ENCODE results near the gene ELAC2.

The ELAC2 gene

GRCh38 chr17:12973496-12974004 is 44.3 kb downstream of the ELAC2 start:
- DNase-seq = no peak
- Mint-ChIP-seq H3K4me1 (no peaks in the 10 kb centered on the region), H3K4me3 (no peak overlapping the region), H3K27me3 (peaks cover 32% of the 10 kb centered on the region), H3K27ac (no peak overlapping the region), H3K36me3 (no peaks in the 10 kb centered on the region), H3K9me3 (no peaks in the 10 kb centered on the region)
- CTCF ChIA-PET = no interaction called here

- H3K27ac Mint-ChIP-seq = no peak overlapping the region
- H3K27me3 Mint-ChIP-seq = peaks cover 3% of the 10 kb centered on the region
- no peak for DNase-seq
- H3K9me3 Mint-ChIP-seq = no peaks in the 10 kb centered on the region
- no peaks in the 10 kb centered on the region for H3K36me3 Mint-ChIP-seq
- H3K4me1 Mint-ChIP-seq = no peaks in the 10 kb centered on the region
- CTCF ChIA-PET = no interaction called here
- no peak overlapping the region for H3K4me3 Mint-ChIP-seq
Observed at GRCh38 chr17:12967962-12968361, 49.9 kb downstream of the ELAC2 start.

GRCh38 chr17:12966413-12966812 is 51.4 kb downstream of the ELAC2 start:
- Mint-ChIP-seq H3K4me3 (no peak overlapping the region), H3K36me3 (no peaks in the 10 kb centered on the region), H3K9me3 (no peaks in the 10 kb centered on the region), H3K27me3 (peaks cover 3% of the 10 kb centered on the region), H3K27ac (no peak overlapping the region), H3K4me1 (no peaks in the 10 kb centered on the region)
- no peak for DNase-seq
- CTCF ChIA-PET = no interaction called here

GRCh38 chr17:12965988-12966387 is 51.8 kb downstream of the ELAC2 start:
- no peaks in the 10 kb centered on the region for H3K36me3 Mint-ChIP-seq
- H3K9me3 Mint-ChIP-seq = no peaks in the 10 kb centered on the region
- no peak for DNase-seq
- no peaks in the 10 kb centered on the region for H3K4me1 Mint-ChIP-seq
- H3K27ac Mint-ChIP-seq = no peak overlapping the region
- H3K4me3 Mint-ChIP-seq = no peak overlapping the region
- H3K27me3 Mint-ChIP-seq = peaks cover 3% of the 10 kb centered on the region
- CTCF ChIA-PET = no interaction called here

GRCh38 chr17:12964840-12965239 is 53.0 kb downstream of the ELAC2 start:
- Mint-ChIP-seq H3K27me3 (no peaks in the 10 kb centered on the region), H3K4me3 (no peak overlapping the region), H3K9me3 (no peaks in the 10 kb centered on the region), H3K27ac (no peak overlapping the region), H3K4me1 (no peaks in the 10 kb centered on the region), H3K36me3 (no peaks in the 10 kb centered on the region)
- DNase-seq = no peak
- CTCF ChIA-PET = interaction anchor here (0.6 kb wide), 1 partner anchor 207 kb away, joined by 3 read pairs; no protein-coding TSS in a partner anchor

GRCh38 chr17:12964162-12964561 is 53.7 kb downstream of the ELAC2 start:
- CTCF ChIA-PET = interaction anchor here (0.6 kb wide), 1 partner anchor 206 kb away, joined by 3 read pairs; no protein-coding TSS in a partner anchor
- H3K27ac Mint-ChIP-seq = no peak overlapping the region
- no peak overlapping the region for H3K4me3 Mint-ChIP-seq
- no peaks in the 10 kb centered on the region for H3K4me1 Mint-ChIP-seq
- H3K36me3 Mint-ChIP-seq = no peaks in the 10 kb centered on the region
- H3K9me3 Mint-ChIP-seq = no peaks in the 10 kb centered on the region
- DNase-seq = no peak
- H3K27me3 Mint-ChIP-seq = no peaks in the 10 kb centered on the region

- Mint-ChIP-seq H3K4me1 (no peaks in the 10 kb centered on the region), H3K4me3 (no peak overlapping the region), H3K9me3 (no peaks in the 10 kb centered on the region), H3K36me3 (no peaks in the 10 kb centered on the region), H3K27ac (no peak overlapping the region), H3K27me3 (no peaks in the 10 kb centered on the region)
- CTCF ChIA-PET = no interaction called here
- DNase-seq = no peak
Observed at GRCh38 chr17:12963505-12963904, 54.3 kb downstream of the ELAC2 start.

GRCh38 chr17:12961655-12962054 is 56.2 kb downstream of the ELAC2 start:
- no peaks in the 10 kb centered on the region for H3K36me3 Mint-ChIP-seq
- DNase-seq = no peak
- no peak overlapping the region for H3K27ac Mint-ChIP-seq
- CTCF ChIA-PET = no interaction called here
- H3K9me3 Mint-ChIP-seq = peaks cover 3% of the 10 kb centered on the region
- no peak overlapping the region for H3K4me3 Mint-ChIP-seq
- H3K27me3 Mint-ChIP-seq = no peaks in the 10 kb centered on the region
- no peaks in the 10 kb centered on the region for H3K4me1 Mint-ChIP-seq

- CTCF ChIA-PET = no interaction called here
Observed at GRCh38 chr17:12959441-12959840, 58.4 kb downstream of the ELAC2 start.

GRCh38 chr17:12958786-12959185 is 59.0 kb downstream of the ELAC2 start:
- no peak overlapping the region for H3K27ac Mint-ChIP-seq
- no peaks in the 10 kb centered on the region for H3K27me3 Mint-ChIP-seq
- peaks cover 3% of the 10 kb centered on the region for H3K9me3 Mint-ChIP-seq
- H3K4me3 Mint-ChIP-seq = no peak overlapping the region
- DNase-seq = no peak
- H3K36me3 Mint-ChIP-seq = no peaks in the 10 kb centered on the region
- CTCF ChIA-PET = no interaction called here
- no peaks in the 10 kb centered on the region for H3K4me1 Mint-ChIP-seq

More at GRCh38 chr17:12959441-12959840, 58.4 kb downstream of the ELAC2 start:
- Mint-ChIP-seq H3K9me3 (peaks cover 3% of the 10 kb centered on the region), H3K27ac (no peak overlapping the region), H3K4me1 (no peaks in the 10 kb centered on the region), H3K27me3 (no peaks in the 10 kb centered on the region), H3K36me3 (no peaks in the 10 kb centered on the region), H3K4me3 (no peak overlapping the region)
- DNase-seq = no peak

GRCh38 chr17:12955521-12955920 is 62.3 kb downstream of the ELAC2 start:
- CTCF ChIA-PET = no interaction called here
- no peak for DNase-seq
- no peak overlapping the region for H3K4me3 Mint-ChIP-seq
- H3K36me3 Mint-ChIP-seq = no peaks in the 10 kb centered on the region
- peaks cover 5% of the 10 kb centered on the region for H3K9me3 Mint-ChIP-seq
- H3K27ac Mint-ChIP-seq = no peak overlapping the region
- H3K27me3 Mint-ChIP-seq = no peaks in the 10 kb centered on the region
- H3K4me1 Mint-ChIP-seq = no peaks in the 10 kb centered on the region

- CTCF ChIA-PET = interaction anchor here (0.9 kb wide), 1 partner anchor 16 kb away, joined by 3 read pairs; no protein-coding TSS in a partner anchor
- H3K9me3 Mint-ChIP-seq = peaks cover 5% of the 10 kb centered on the region
- no peak for DNase-seq
- H3K36me3 Mint-ChIP-seq = no peaks in the 10 kb centered on the region
- H3K27ac Mint-ChIP-seq = no peak overlapping the region
- no peaks in the 10 kb centered on the region for H3K27me3 Mint-ChIP-seq
- H3K4me1 Mint-ChIP-seq = no peaks in the 10 kb centered on the region
- H3K4me3 Mint-ChIP-seq = no peak overlapping the region
Observed at GRCh38 chr17:12953156-12953555, 64.7 kb downstream of the ELAC2 start.

- CTCF ChIA-PET = interaction anchor here (0.9 kb wide), 1 partner anchor 15 kb away, joined by 3 read pairs; no protein-coding TSS in a partner anchor
Observed at GRCh38 chr17:12952012-12952411, 65.8 kb downstream of the ELAC2 start.

GRCh38 chr17:12947047-12947446 is 70.8 kb downstream of the ELAC2 start:
- Mint-ChIP-seq H3K27ac (no peak overlapping the region), H3K4me3 (no peak overlapping the region), H3K4me1 (no peaks in the 10 kb centered on the region), H3K9me3 (no peaks in the 10 kb centered on the region), H3K36me3 (no peaks in the 10 kb centered on the region), H3K27me3 (no peaks in the 10 kb centered on the region)
- CTCF ChIA-PET = interaction anchor here (1.0 kb wide), 1 partner anchor 55 kb away, joined by 3 read pairs; no protein-coding TSS in a partner anchor
- no peak for DNase-seq

More at GRCh38 chr17:12952012-12952411, 65.8 kb downstream of the ELAC2 start:
- H3K4me3 Mint-ChIP-seq = no peak overlapping the region
- H3K9me3 Mint-ChIP-seq = peaks cover 2% of the 10 kb centered on the region
- no peak for DNase-seq
- no peaks in the 10 kb centered on the region for H3K4me1 Mint-ChIP-seq
- H3K27me3 Mint-ChIP-seq = no peaks in the 10 kb centered on the region
- no peaks in the 10 kb centered on the region for H3K36me3 Mint-ChIP-seq
- no peak overlapping the region for H3K27ac Mint-ChIP-seq
